Body of pancreas (tissue), 4 donors: ENCODE results near the gene SRSF5. TPM values are rescaled to one million over a fixed set of nuclear protein-coding genes. Genes with fewer than 3 reads are reported as not detected.

Experiments used
- ATAC-seq: fragments of 150-250 bp; one replicate; pipeline ENCODE4 v1.9.1; 2016
- DNase-seq, 4 donors: peaks; one replicate each; pipeline ENCODE4 v3.0.0-alpha.2; 2019
- H3K27ac ChIP-seq, 4 donors: fragments of 200-600 bp; sonication (generic); 1 replicate in 3 of 4; 2 replicates in 1 of 4; pipeline versions ENCODE4 v1.5.1 to v1.6.1; 2016 to 2019; ENCODE audit warnings: mild to moderate bottlenecking in 1 of 4, mixed read lengths in 1 of 4, moderate library complexity in 1 of 4
- H3K27me3 ChIP-seq, 2 donors: fragments of 200-600 bp; sonication (generic); one replicate each; pipeline ENCODE4 v1.6.0; 2016; ENCODE audit warnings: mild to moderate bottlenecking in 1 of 2
- H3K36me3 ChIP-seq, 2 donors: fragments of 200-600 bp; sonication (generic); replicated peaks in 1 of 2; 2 replicates each; pipeline ENCODE4 v1.5.1; 2016; ENCODE audit warnings: low read depth in 2 of 2; ENCODE audit not compliant: insufficient read depth in 1 of 2
- H3K4me1 ChIP-seq: fragments of 200-600 bp; sonication (generic); one replicate; pipeline ENCODE4 v1.6.0; 2016
- H3K4me3 ChIP-seq, 2 donors: fragments of 200-600 bp; sonication (generic); 1 replicate in 1 of 2; 2 replicates in 1 of 2; pipeline ENCODE4 v1.5.1; 2016 to 2019
- H3K9me3 ChIP-seq, 3 donors: fragments of 200-600 bp; sonication (generic); 1 replicate in 2 of 3; 2 replicates in 1 of 3; pipeline ENCODE4 v1.5.1; 2016
- POLR2A ChIP-seq, 3 donors: fragments of 450-650 bp; IDR thresholded peaks; one replicate each; pipeline ENCODE4 v1.6.1; 2016; ENCODE audit warnings: antibody characterized with exemption in 3 of 3, mild to moderate bottlenecking in 2 of 3
- WGBS, 2 donors: methylation state at CpG; one replicate each; pipeline ENCODE4 v1.1.5; 2017; 5-methylcytosine and 5-hydroxymethylcytosine counted together
- intact Hi-C: fragments of 100-400 bp; cut with DNase I; formaldehyde crosslinking; loops from one replicate; pipeline ENCODE4 v1.15.1; 2023
- total RNA-seq, 2 donors: library from RNA; depleted of rRNA; stranded (reverse); fragments of >200 nt; gene quantifications; one replicate each; pipeline ENCODE4 v1.1.0, GENCODE V29; 2016
- TF ChIP-seq, protein P1 (sequence below), 7 experiments: fragments of 450-650 bp in 4 of 7; fragments of 200-600 bp in 3 of 7; sonication (generic) in 3 of 7; IDR thresholded peaks; one replicate each; pipeline ENCODE4 v1.5.1; 2016 to 2019; ENCODE audit warnings: antibody characterized with exemption in 7 of 7

The SRSF5 gene
- total RNA-seq, 2 donors from 2014 or later = 198 to 230 TPM

DNA sequence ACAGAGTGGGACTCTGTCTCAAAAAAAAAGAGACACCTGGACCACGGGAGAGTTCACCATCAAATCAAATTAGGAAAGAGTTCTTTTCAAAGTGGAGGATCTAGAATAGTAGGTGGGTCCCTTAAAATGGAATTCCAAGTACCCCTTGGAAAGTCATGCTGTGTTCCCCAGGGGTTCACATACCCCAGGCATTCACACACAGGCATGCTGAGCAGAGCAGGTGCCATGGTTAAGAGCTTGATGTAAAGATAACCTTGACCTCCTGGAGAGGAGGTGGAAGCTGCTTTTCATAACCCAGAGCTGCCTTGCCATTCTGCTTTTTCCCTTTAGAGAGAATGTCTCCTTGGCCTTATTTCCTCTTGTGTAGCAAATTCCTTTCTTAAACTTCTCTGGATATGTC, 14.2 kb upstream of the SRSF5 start:
- Histone ChIP-seq H3K27me3 (no peaks in the 10 kb centered on the region), H3K4me3 (no peak overlapping the region), H3K27ac (no peak overlapping the region), H3K36me3 (no peaks in the 10 kb centered on the region), H3K4me1 (peaks cover 10% of the 10 kb centered on the region), H3K9me3 (no peaks in the 10 kb centered on the region)
- WGBS, 2 donors = 39 to 40% methylated on average over 1 of the region's 1 CpG
- ATAC-seq (no peak), DNase-seq (no peak)
- TF ChIP-seq, protein P1, sequence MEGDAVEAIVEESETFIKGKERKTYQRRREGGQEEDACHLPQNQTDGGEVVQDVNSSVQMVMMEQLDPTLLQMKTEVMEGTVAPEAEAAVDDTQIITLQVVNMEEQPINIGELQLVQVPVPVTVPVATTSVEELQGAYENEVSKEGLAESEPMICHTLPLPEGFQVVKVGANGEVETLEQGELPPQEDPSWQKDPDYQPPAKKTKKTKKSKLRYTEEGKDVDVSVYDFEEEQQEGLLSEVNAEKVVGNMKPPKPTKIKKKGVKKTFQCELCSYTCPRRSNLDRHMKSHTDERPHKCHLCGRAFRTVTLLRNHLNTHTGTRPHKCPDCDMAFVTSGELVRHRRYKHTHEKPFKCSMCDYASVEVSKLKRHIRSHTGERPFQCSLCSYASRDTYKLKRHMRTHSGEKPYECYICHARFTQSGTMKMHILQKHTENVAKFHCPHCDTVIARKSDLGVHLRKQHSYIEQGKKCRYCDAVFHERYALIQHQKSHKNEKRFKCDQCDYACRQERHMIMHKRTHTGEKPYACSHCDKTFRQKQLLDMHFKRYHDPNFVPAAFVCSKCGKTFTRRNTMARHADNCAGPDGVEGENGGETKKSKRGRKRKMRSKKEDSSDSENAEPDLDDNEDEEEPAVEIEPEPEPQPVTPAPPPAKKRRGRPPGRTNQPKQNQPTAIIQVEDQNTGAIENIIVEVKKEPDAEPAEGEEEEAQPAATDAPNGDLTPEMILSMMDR (IDR thresholded peaks at IDR 0.05) = no peak
- TF ChIP-seq POLR2A (IDR thresholded peaks at IDR 0.05) = no peak
- intact Hi-C loops = no loop called here

DNA sequence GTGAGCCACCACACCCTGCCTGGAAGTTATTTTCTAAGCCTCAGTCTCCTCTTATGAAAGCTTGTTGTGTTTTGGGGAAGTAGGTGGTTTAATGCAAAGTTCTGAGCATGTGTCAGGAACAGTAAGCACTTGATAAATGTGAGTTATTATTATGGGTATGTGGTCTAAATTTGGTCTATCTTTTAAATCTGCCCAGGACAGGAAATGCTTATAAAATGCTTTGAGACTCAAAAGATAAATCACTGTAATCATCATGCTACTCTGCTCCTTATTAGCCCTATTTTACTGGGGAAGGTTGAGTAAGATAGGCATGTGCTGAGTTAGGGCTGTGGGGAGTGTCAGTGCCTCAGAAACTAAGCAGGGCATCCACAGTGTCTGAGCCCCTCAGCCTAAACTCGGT, 13.1 kb upstream of the SRSF5 start:
- intact Hi-C loops = no loop called here
- H3K9me3 ChIP-seq = no peaks in the 10 kb centered on the region
- H3K27ac ChIP-seq = no peak overlapping the region
- 73% methylated on average over 1 of the region's 1 CpG for WGBS, 2 donors
- H3K27me3 ChIP-seq = no peaks in the 10 kb centered on the region
- H3K4me3 ChIP-seq = no peak overlapping the region
- no peak for TF ChIP-seq POLR2A (IDR thresholded peaks at IDR 0.05)
- TF ChIP-seq, protein P1 (IDR thresholded peaks at IDR 0.05) = no peak
- ATAC-seq = no peak
- no peak for DNase-seq
- H3K36me3 ChIP-seq = no peaks in the 10 kb centered on the region
- H3K4me1 ChIP-seq = peaks cover 10% of the 10 kb centered on the region

DNA sequence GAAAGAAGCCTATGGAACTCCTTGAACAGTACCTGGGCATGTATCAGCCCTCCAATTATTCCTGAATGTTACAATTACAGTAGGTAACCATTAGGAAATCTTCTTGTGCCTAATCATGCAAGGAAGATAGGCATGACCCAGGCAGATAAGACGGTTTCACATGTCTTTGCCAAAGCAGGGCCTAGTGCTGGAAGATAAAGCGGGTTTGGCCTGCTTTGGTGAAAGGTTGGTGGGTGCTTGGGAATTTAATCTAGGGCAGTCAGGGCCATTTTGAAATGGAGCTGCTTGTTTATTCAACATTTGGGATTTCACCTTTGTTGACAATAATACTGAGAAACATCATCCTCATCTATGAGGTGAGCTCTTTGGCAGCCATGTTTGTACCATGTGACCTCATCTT, 12.5 kb upstream of the SRSF5 start:
- intact Hi-C loops = no loop called here
- H3K4me3 ChIP-seq = no peak overlapping the region
- 83 to 86% methylated on average over 2 of the region's 2 CpGs for WGBS, 2 donors
- peaks cover 10% of the 10 kb centered on the region for H3K4me1 ChIP-seq
- DNase-seq (no peak), ATAC-seq (no peak)
- H3K27me3 ChIP-seq = no peaks in the 10 kb centered on the region
- TF ChIP-seq, protein P1 (IDR thresholded peaks at IDR 0.05) = no peak
- TF ChIP-seq POLR2A (IDR thresholded peaks at IDR 0.05) = no peak
- no peaks in the 10 kb centered on the region for H3K9me3 ChIP-seq
- no peak overlapping the region for H3K27ac ChIP-seq
- H3K36me3 ChIP-seq = no peaks in the 10 kb centered on the region

DNA sequence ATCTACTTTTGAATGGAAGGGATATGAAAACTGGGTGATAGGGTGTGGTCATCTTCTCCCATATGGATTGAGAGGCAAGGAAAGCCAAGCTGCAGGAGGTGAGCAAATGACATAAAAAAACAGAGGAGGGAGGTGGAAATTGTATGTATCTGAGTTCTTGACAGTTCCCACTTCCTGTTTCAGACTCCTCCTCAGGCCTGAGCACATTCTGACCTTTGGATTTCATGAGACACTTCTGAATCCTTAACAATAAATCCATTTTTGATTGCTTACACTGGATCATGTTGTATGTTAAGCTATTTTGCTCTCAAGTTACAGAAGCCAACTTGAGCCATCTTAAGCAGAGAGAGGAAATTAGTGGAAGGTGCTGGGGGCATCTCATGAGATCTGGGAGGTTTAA, 11.6 kb upstream of the SRSF5 start:
- H3K27ac ChIP-seq = no peak overlapping the region
- H3K4me1 ChIP-seq = peaks cover 2% of the 10 kb centered on the region
- no peaks in the 10 kb centered on the region for H3K36me3 ChIP-seq
- DNase-seq (no peak), ATAC-seq (no peak)
- H3K27me3 ChIP-seq = no peaks in the 10 kb centered on the region
- TF ChIP-seq POLR2A (IDR thresholded peaks at IDR 0.05) = no peak
- TF ChIP-seq, protein P1 (IDR thresholded peaks at IDR 0.05) = no peak
- no peak overlapping the region for H3K4me3 ChIP-seq
- intact Hi-C loops = no loop called here
- no peaks in the 10 kb centered on the region for H3K9me3 ChIP-seq

DNA sequence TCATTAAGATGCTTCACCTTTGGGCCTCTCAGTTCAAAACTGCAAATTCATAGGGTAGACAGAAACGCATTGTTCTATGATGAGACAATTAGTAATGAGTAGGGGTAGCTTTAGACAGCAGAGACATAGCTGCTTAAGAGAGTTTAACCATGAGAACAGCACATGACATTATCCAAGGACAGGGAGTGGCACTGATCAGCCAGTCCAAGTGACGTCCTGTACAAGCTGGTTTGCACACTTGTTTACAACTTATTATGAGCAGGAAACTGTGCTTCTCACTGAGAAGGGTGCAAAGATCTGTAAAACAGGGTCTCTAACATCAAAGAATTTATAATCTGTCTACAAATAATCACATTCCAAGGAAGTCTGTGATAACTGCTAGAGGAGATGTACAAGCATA, 11.2 kb upstream of the SRSF5 start:
- Histone ChIP-seq H3K36me3 (no peaks in the 10 kb centered on the region), H3K9me3 (no peaks in the 10 kb centered on the region), H3K27ac (no peak overlapping the region), H3K4me1 (no peaks in the 10 kb centered on the region), H3K4me3 (no peak overlapping the region), H3K27me3 (no peaks in the 10 kb centered on the region)
- TF ChIP-seq POLR2A (IDR thresholded peaks at IDR 0.05) = no peak
- TF ChIP-seq, protein P1 (IDR thresholded peaks at IDR 0.05) = no peak
- no peak for DNase-seq
- intact Hi-C loops = no loop called here
- no peak for ATAC-seq
- 51 to 63% methylated on average over 2 of the region's 2 CpGs for whole genome bisulfite sequencing, 2 donors
